OCI-LY3 (cell line): Measurements from ENCODE around the gene FASTK.

ENCODE experiments used
- EZH2phosphoT487 ChIP-seq: fragments of 200-600 bp; shearing (Covaris generic); IDR thresholded peaks from 2 replicates; pipeline ENCODE4 v1.6.1; 2018; ENCODE audit warnings: antibody characterized with exemption, mixed run types, low read depth
- TF ChIP-seq, protein P1 (sequence below): fragments of 200-600, 300-600 bp; sonication (generic); IDR thresholded peaks from 2 replicates; pipeline ENCODE4 v1.5.1; 2014; ENCODE audit warnings: antibody characterized with exemption, low read length, low read depth

DNA sequence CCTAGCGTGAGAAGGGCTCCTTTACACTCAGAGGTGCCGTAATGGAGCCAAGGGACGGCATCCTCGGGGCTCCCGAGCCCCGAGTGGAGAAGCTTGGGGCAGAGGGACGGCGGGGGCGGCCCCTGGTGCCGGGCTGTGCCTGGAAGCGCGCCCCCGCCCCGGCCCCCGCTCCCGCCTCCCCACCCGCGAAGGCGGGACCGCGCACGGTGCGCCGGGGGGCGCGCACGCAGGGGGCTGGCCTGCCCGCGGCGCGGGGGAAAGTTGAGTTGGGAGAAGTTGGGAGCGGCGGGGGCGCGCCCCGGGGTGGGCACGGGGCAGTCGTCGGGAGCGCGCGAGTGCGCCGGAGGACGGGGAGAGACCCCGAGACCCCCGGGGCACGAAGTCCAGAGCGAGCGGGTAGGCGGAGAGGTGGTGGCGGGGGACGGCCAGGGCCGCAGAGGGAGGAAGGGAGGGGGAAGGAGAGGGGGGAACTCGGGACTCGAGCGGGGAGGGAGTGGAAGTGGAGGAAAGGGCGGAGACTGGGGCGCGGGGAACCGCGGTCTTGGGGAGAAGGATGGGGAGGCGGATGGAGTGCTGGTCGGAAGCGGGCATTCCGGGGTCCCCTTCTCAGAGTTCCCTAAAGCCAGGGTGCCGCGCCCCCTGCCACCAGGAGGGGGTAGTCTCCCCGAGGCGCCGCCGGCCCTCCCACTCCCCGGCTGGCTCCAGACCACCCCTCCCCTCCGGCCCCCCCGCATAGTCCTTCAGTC is 21.1 kb downstream of the FASTK start, which contains the start of gene SLC4A2:
- TF ChIP-seq, protein P1, sequence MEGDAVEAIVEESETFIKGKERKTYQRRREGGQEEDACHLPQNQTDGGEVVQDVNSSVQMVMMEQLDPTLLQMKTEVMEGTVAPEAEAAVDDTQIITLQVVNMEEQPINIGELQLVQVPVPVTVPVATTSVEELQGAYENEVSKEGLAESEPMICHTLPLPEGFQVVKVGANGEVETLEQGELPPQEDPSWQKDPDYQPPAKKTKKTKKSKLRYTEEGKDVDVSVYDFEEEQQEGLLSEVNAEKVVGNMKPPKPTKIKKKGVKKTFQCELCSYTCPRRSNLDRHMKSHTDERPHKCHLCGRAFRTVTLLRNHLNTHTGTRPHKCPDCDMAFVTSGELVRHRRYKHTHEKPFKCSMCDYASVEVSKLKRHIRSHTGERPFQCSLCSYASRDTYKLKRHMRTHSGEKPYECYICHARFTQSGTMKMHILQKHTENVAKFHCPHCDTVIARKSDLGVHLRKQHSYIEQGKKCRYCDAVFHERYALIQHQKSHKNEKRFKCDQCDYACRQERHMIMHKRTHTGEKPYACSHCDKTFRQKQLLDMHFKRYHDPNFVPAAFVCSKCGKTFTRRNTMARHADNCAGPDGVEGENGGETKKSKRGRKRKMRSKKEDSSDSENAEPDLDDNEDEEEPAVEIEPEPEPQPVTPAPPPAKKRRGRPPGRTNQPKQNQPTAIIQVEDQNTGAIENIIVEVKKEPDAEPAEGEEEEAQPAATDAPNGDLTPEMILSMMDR, result peak; percentile 46
- no peak for TF ChIP-seq EZH2phosphoT487
